Hematopoietic multipotent progenitor cell treated with erythropoietin and hydrocortisone succinate and interleukin-3 and kit ligand, for 4 days (in vitro differentiated cells): Measurements from ENCODE around the gene TTC7B.

ENCODE experiments used
- DNase-seq: peaks from one replicate; pipeline ENCODE4 v3.0.0-alpha.2; 2015

TTC7B gene

DNA sequence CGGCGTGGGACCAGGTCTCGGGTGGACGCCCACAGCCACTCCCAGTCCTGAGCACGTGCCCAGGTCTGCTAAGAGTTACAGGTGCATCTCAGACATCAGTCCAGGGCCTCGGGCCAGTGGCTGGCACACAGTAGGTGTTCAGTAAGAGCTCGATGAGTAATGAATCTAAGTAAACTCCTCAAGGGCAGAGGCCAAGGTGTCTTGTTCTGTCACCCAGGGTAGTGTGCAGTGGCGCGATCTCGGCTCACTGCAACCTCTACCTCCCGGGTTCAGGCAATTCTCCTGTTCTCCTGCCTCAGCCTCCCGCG is 11.2 kb downstream of the TTC7B start:
- DNase-seq = no peak

- no peak for DNase-seq
Measured at GRCh38 chr14:90804292-90805083, 11.7 kb downstream of the TTC7B start.

- DNase-seq = no peak
Measured at GRCh38 chr14:90803249-90803648, 13.0 kb downstream of the TTC7B start.

DNA sequence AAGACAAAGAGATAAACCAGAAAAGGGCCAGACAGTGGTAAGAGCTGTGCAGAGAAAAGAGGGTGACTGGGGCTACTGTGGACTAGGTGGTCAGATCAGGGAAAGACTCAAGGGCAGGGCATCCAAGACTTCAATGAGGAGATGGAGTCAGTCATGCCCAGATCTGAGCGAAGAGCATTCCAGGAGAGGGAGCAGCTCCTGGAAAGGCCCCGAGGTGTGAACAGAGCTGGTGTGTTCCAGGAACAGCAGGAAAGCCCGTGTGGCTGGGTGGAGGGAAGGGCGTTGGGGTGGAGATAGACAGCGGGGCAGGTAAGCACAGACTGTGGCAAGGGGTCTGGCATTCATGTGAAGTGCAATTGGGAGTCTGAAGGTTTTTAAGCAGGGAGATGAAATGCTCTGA is 16.8 kb downstream of the TTC7B start:
- no peak for DNase-seq

GRCh38 chr14:90797919-90798318 is 18.3 kb downstream of the TTC7B start:
- no peak for DNase-seq

DNA sequence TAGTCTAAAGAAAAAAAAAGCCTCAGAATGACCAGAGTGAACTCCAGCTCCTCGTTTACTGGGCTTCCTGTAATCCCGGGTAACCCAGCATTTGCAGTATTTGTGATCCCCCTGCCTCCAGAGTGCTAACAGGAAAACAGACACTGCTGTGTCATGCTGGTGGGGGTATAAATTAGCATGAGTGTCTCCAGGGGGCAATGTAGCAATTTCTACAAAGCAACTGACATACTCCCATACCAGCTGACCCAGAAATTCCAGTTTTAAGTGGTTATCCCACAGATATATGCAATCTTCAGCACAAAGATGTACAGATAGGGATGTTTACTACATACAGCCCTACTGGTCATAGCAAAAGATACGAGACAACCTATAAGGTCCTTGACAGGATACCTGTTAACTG is 18.8 kb downstream of the TTC7B start:
- peak; percentile 72 for DNase-seq

- DNase-seq = peak; percentile 86
Measured at GRCh38 chr14:90796329-90796728, 19.9 kb downstream of the TTC7B start.

GRCh38 chr14:90795744-90796143 is 20.5 kb downstream of the TTC7B start:
- DNase-seq = no peak

DNA sequence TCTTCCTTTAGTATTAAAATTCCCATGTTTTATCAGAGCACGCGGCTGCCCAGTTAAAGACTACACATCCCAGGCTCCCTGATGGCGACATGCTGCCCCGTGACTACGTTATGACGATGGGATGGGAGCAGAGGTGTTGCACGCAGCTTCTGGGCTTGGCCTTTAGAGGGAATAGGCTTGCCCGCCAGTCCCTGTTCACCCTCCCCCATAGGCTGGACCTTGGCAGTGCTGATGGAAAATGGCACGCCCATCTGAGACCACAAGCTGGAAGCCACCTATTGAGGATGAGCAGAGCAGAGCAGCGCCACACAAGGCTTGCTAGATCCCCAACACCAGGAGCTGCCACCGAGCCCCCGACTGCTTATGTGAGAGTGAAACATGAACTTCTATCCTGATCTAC is 24.7 kb downstream of the TTC7B start:
- DNase-seq = peak; percentile 68

- DNase-seq = peak; percentile 58
Measured at GRCh38 chr14:90788031-90788430, 28.2 kb downstream of the TTC7B start.

DNA sequence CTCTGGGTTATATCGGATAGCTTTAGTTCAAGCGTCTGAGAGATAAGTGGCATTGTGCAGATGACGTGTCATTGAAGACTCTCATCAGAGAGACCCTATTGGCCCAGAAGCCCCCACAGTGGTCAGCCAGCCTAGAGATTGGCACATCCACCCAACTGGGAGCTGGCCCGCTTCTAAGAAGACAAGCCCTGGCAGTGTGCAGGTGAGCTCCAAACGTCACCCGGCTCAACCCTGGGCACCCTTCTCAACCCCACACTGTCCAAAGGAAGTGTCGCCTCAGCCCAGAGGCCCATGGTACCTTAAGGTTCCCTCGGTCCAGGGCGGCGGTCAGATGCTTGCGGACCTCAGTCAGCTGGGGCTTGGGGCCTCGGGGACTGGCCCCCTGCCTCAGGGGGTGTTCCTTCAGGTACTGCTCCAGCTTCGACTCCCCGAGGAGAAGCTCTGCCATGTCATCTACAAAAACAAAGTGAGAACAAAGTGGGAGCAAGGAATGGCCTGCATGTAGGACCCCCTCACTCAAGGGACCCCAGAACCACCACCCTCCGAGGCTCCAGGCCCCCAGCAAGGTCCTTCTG is 30.3 kb downstream of the TTC7B start:
- DNase-seq = no peak

DNA sequence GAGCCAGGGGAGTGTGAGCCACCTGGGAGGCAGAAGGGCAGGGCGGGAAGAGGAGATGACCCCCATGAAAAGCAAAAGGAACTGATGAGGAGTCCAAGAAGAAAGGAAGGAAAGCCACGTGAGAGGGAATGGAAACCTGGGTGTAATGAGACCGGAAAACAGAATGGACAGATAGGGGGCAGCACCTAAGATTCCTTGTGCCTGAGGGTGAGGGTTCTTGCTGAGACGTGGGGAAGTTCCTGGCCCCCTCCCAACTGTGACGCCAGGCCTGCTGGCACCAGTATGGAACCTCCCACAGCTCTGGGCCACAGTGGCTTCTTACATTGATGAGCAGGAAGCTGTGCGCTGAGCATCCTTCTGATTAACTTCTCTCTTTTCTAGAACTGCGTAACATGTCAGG is 30.8 kb downstream of the TTC7B start:
- DNase-seq = peak; percentile 63

DNA sequence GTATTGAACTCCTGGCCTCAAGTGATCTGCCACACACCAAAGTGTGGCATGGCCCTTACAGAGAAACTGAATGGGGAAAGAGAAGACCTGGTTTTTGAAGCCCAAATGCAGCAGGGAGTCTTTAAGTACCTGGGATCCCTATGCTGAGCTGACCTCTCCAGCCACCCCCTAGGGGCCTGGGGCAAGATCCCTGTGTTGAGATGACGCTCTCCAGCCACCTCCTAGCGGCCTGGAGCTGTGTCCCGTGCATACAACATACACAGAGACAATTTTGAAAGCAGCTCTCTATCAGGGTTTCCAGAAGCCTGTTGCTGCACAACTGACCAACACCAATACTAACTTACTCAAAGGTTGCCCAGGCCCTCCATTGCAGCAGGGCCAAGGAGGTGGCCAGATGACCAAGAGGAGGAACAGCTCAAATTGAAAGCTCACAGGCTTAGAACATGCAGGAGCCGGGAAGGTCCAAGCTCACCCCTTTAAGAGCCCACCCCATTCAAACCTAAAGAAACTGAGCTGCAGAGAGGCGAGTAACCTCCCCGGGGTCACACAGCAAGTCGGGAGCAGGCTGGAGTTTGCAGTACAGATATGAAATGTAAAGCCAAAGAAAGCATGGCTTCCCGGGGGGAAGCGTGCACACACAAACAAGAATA is 31.5 kb downstream of the TTC7B start:
- no peak for DNase-seq

- DNase-seq = no peak
Measured at GRCh38 chr14:90783344-90783743, 32.9 kb downstream of the TTC7B start.

GRCh38 chr14:90782892-90783291 is 33.3 kb downstream of the TTC7B start:
- DNase-seq = no peak

DNA sequence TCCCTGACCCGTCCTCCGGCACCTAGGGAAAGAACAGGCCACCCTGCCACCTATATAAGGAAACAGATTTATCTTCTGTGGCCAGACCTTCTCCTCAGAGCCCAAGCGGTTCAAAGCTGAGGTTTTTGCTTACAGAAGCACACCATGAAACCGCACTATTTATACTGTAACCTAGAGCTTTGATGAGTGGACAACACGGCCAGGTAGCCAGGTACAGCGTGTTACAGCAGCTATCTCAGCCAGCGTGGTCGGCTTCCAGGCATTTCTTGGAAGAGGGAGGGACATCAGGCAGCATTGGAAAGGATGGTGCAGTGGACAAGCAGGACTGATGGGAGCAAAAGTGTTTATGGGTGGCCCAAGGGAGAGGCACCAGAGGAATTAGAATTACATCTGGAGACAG is 34.4 kb downstream of the TTC7B start:
- DNase-seq = no peak

DNA sequence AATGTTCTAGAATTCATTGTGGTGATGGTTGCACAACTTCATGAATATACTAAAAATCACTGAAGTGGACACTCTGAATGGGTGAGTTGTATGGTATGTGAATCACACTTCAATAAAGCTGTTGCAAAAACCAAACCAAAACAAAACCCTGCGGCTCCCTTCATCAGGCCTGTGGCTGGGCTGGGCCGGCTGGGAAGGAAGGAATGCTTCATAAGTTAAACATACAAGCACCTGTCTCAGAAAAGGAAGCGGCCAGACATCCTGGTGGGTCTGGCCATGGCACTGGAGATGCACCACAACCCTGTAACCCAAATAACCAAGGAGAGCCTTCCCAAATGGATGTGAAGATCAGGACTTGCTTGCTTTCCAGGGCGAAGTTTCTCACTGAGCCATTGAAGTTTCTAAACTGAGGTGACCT is 34.9 kb downstream of the TTC7B start:
- DNase-seq = no peak

DNA sequence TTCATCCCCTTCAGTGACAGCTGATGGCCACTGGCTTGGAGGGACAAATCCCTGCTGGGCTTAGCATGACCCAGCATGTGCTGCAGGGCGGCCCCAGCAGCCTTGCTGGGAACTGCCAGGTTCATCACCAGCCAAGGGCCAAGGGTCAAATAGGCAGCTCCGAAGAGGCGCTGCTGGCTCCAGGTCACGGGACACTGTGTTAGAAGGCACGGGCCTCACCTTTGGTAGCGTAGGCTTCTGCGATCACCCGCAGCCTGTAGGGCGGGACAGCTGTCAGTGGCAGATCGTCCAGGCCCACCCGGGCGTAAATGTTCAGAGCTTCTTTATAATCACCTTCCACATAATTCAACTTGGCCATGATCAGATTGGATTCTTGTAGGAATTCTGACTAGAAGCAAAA is 35.7 kb downstream of the TTC7B start:
- no peak for DNase-seq

DNA sequence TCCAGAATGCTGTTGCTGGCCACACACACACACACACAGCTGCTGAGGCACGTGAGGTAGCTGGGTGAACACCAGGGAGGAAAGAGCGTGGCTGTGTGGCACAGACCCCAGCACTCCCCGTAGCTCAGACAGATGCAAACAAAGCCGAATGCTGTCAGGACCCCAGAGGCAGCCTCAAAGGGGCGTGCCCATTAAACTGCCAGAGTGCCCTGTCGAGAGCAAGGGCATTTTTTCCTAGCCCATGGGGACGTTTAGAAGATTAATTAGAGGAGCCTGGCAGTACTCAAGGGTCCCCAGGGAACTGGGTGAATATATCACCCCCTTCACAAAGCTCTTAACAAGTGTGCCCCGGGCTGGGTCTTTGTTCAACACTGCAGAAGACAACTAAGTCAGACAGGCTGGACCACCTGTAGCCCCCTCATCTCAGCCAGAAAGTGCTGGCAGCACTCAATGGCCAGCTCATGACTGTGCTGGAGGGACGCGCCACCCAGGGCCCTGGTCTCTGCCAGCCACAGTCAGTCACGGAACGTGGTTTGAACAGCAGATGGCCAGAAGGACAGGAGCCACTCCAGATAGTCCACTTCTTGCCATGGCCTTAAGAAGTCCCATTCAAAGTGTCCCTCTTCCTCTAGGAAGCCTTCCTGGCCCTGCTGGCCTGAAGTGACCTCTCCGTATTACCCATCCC is 37.5 kb downstream of the TTC7B start:
- DNase-seq = no peak

DNA sequence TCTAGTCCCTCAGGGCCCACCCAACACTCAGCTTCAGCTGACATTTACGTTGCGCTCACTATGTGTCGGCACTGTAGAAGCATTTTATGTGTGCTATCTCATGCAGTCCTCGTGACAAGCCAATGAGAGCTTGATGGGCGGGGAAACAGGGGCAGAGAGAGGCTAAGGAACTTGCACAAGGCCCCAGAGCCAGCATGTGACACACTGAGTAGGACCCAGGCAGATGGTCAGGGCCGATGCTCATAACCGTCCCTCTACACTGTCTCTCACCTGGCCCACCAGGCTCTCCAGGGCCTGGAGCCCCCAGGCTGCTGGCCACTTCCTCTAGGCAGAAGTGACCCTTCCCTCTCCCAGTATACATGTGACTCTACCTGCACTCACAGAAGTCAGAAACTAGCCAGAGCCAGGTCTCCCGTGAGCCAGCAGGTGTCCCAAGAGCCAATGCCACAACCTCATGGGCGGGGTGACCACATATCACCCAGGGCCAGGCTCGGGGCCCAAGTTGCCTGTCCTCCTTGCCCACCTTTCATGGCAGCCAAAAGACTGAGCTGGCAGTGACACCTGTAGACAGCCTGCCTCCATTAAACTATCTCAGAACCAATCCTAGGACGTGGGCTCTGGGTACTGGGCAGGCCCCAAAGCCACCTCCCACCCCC is 38.3 kb downstream of the TTC7B start:
- DNase-seq = no peak

GRCh38 chr14:90777358-90777757 is 38.9 kb downstream of the TTC7B start:
- DNase-seq = no peak

DNA sequence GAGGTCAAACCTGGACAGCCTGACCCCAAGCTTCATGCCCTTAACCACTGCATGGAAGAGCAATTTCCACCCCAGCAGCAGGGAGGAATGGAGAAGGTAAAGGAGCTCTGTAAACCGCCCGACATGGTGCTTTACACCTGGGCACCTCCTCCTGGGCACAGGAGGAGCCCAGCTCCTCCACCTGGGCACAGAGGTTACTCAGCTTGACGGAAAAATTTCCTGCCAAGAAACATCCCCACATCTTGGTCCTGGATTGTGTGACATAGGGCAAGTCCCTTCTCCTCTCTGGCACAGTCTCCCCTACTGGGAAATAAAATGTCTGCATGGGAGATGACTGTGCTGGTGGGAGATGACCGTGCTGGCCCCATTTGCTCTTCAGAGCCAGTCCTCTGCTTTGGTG is 40.8 kb downstream of the TTC7B start:
- no peak for DNase-seq

DNA sequence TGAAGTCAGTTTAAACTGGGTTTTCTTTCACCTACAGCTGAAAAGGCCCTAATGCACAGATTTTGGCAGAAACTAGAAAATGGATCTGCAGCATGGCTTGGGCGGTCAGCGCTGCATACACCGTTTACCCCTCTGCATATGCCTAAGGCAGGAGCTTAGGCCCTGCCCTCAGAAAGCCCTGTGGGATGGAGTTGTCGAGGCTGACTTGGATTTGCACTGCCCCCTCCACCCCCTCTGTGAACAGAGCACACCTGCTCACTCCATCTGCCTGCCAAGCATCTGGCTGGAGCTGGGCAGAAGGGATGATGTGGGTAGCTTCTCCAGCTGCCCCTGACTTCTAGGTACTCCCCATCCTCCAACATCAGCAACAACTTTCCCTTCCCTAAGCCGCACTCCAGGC is 41.9 kb downstream of the TTC7B start:
- no peak for DNase-seq
